Vagina (tissue), 2 donors: ENCODE measurements around the gene TEAD2. TPM values are rescaled to one million over a fixed set of nuclear protein-coding genes. Genes with fewer than 3 reads are reported as not detected.

Experiments used
- DNase-seq, 2 donors: peaks; one replicate each; pipeline ENCODE4 v3.0.0-alpha.2; 2017; ENCODE audit errors: extremely low spot score in 2 of 2
- H3K27ac ChIP-seq: fragments of 200-600 bp; sonication (generic); one replicate; pipeline ENCODE4 v1.5.1; 2019
- H3K27me3 ChIP-seq: fragments of 200-600 bp; sonication (generic); one replicate; pipeline ENCODE4 v1.5.1; 2019
- H3K36me3 ChIP-seq, 2 donors: fragments of 200-600 bp; sonication (generic); one replicate each; pipeline ENCODE4 v1.5.1; 2017 to 2019
- H3K4me1 ChIP-seq: fragments of 200-600 bp; sonication (generic); one replicate; pipeline ENCODE4 v1.5.1; 2019
- H3K4me3 ChIP-seq, 2 donors: fragments of 200-600 bp; sonication (generic); 1 replicate in 1 of 2; 2 replicates in 1 of 2; pipeline ENCODE4 v1.5.1; 2016 to 2019
- H3K9me3 ChIP-seq: fragments of 200-600 bp; sonication (generic); one replicate; pipeline ENCODE4 v1.5.1; 2019
- POLR2A ChIP-seq, 2 donors: fragments of 450-650 bp; IDR thresholded peaks; one replicate each; pipeline ENCODE4 v1.6.1; 2017; ENCODE audit warnings: antibody characterized with exemption in 2 of 2, mild to moderate bottlenecking in 2 of 2, moderate library complexity in 2 of 2
- POLR2AphosphoS5 ChIP-seq, 2 donors: sonication (generic); formaldehyde crosslinking; IDR thresholded peaks; one replicate each; pipeline ENCODE4 v1.9.0; 2017; ENCODE audit warnings: antibody characterized with exemption in 2 of 2, mild to moderate bottlenecking in 2 of 2, low read depth in 1 of 2; ENCODE audit not compliant: insufficient read depth in 1 of 2
- intact Hi-C: fragments of 100-400 bp; cut with DNase I; formaldehyde crosslinking; loops from one replicate; pipeline ENCODE4 v1.15.1; 2023
- total RNA-seq: library from RNA; depleted of rRNA; stranded (reverse); fragments of >200 nt; gene quantifications from one replicate; pipeline ENCODE4 v1.2.3, GENCODE V29; 2016
- TF ChIP-seq, protein P1 (sequence below), 3 experiments: fragments of 450-650 bp in 2 of 3; fragments of 200-600 bp in 1 of 3; sonication (generic) in 1 of 3; IDR thresholded peaks; one replicate each; pipeline ENCODE4 v1.5.1; 2017 to 2019; ENCODE audit warnings: antibody characterized with exemption in 3 of 3, mild to moderate bottlenecking in 2 of 3, moderate library complexity in 2 of 3

TEAD2 gene
- total RNA-seq, 1 donor from 2014 or later: 20.4 TPM

DNA sequence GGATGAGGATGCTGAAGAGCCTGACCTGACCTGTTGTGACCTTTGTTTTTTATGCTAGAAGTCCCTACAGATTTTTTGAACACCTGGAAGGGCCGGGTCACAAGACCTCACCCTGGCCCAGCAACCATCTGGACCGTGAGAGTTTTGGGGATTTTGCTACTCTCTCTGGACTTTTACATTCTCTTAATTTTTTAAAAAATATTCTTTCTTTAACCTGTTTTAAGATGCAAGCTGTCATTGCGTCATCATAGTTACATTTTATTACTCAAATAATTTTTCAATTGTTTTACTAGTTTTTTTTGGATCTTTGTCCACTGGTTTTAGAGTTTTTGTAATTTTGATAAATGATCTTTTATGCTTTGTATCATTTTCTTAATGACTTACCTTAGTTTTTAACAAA lies 9.0 kb upstream of the TEAD2 start:
- intact Hi-C loops: no loop called here
- TF ChIP-seq, protein P1, sequence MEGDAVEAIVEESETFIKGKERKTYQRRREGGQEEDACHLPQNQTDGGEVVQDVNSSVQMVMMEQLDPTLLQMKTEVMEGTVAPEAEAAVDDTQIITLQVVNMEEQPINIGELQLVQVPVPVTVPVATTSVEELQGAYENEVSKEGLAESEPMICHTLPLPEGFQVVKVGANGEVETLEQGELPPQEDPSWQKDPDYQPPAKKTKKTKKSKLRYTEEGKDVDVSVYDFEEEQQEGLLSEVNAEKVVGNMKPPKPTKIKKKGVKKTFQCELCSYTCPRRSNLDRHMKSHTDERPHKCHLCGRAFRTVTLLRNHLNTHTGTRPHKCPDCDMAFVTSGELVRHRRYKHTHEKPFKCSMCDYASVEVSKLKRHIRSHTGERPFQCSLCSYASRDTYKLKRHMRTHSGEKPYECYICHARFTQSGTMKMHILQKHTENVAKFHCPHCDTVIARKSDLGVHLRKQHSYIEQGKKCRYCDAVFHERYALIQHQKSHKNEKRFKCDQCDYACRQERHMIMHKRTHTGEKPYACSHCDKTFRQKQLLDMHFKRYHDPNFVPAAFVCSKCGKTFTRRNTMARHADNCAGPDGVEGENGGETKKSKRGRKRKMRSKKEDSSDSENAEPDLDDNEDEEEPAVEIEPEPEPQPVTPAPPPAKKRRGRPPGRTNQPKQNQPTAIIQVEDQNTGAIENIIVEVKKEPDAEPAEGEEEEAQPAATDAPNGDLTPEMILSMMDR (IDR thresholded peaks at IDR 0.05): no peak
- no peak for TF ChIP-seq POLR2AphosphoS5 (IDR thresholded peaks at IDR 0.05; ENCODE audit: insufficient read depth in 1 of 2, low read depth in 1 of 2)
- TF ChIP-seq POLR2A (IDR thresholded peaks at IDR 0.05): no peak
- no peaks in the 10 kb centered on the region for H3K27me3 ChIP-seq
- no peaks in the 10 kb centered on the region for H3K36me3 ChIP-seq
- no peak for DNase-seq
- no peaks in the 10 kb centered on the region for H3K9me3 ChIP-seq
- H3K27ac ChIP-seq: no peak overlapping the region
- H3K4me1 ChIP-seq: no peaks in the 10 kb centered on the region
- H3K4me3 ChIP-seq: no peak overlapping the region

DNA sequence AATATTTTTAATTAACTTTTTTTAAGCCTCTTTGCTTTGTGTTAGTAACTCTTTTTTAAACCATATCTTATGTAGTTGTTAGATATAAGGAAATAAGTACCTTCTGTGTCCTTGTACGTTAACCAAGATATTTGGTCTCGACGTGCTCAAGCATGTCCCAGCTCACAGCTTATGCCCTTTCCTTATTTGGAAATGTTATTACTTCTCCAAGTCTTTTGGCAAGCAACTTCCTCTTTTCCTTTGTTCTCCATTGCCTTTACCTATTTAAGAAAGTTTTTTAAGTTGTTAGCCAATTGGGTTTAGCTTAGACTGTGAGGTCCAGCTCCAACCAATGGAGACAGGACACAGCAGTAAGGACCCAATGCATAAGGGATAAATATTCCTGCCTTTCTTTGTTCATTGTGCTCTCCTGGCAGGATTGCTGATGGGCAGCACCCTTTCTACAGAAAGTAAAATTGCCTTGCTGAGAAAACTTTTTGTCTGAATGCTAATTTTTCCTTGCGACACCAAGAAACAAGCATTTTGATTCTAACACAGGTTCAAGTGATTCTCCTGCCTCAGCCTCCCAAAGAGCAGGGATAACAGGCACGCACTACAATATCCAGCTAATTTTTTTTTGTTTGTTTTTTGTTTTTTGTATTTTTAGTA lies 6.6 kb upstream of the TEAD2 start:
- Histone ChIP-seq H3K27ac (no peak overlapping the region), H3K27me3 (no peaks in the 10 kb centered on the region), H3K36me3 (no peaks in the 10 kb centered on the region), H3K9me3 (no peaks in the 10 kb centered on the region), H3K4me1 (no peaks in the 10 kb centered on the region), H3K4me3 (no peak overlapping the region)
- intact Hi-C loops: loop anchor here (10.0 kb wide), 1 partner anchor 76 kb away; the partner anchor contains the start of gene SLC17A7
- DNase-seq: no peak
- TF ChIP-seq POLR2A (IDR thresholded peaks at IDR 0.05) (no peak), POLR2AphosphoS5 (IDR thresholded peaks at IDR 0.05; ENCODE audit: insufficient read depth in 1 of 2, low read depth in 1 of 2) (no peak)
- TF ChIP-seq, protein P1 (IDR thresholded peaks at IDR 0.05): no peak

DNA sequence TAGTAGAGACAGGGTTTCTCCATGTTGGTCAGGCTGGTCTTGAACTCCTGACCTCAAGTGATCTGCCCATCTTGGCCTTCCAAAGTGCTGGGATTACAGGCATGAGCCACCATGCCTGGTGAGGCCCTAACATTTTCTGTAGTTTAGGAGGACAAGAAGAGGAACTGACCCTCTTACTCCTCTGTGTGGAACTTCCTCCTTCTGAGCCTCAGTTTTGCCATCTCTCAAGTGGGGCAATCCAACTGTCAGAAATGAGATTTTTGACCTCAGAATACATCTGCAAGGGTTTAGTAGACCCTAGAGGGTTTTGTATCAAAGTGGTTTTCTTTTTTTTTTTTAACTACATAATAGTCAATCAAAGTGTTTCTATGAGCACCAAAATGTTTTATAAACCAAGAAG lies 3.9 kb upstream of the TEAD2 start:
- TF ChIP-seq POLR2A (IDR thresholded peaks at IDR 0.05) (no peak), POLR2AphosphoS5 (IDR thresholded peaks at IDR 0.05; ENCODE audit: insufficient read depth in 1 of 2, low read depth in 1 of 2) (no peak)
- TF ChIP-seq, protein P1 (IDR thresholded peaks at IDR 0.05): no peak
- no peak overlapping the region for H3K27ac ChIP-seq
- no peaks in the 10 kb centered on the region for H3K27me3 ChIP-seq
- H3K4me3 ChIP-seq: no peak overlapping the region
- peaks cover 14% of the 10 kb centered on the region for H3K4me1 ChIP-seq
- no peak for DNase-seq
- no peaks in the 10 kb centered on the region for H3K9me3 ChIP-seq
- no peaks in the 10 kb centered on the region for H3K36me3 ChIP-seq
- intact Hi-C loops: loop anchor here (10.0 kb wide), 1 partner anchor 79 kb away; the partner anchor contains the start of gene SLC17A7

DNA sequence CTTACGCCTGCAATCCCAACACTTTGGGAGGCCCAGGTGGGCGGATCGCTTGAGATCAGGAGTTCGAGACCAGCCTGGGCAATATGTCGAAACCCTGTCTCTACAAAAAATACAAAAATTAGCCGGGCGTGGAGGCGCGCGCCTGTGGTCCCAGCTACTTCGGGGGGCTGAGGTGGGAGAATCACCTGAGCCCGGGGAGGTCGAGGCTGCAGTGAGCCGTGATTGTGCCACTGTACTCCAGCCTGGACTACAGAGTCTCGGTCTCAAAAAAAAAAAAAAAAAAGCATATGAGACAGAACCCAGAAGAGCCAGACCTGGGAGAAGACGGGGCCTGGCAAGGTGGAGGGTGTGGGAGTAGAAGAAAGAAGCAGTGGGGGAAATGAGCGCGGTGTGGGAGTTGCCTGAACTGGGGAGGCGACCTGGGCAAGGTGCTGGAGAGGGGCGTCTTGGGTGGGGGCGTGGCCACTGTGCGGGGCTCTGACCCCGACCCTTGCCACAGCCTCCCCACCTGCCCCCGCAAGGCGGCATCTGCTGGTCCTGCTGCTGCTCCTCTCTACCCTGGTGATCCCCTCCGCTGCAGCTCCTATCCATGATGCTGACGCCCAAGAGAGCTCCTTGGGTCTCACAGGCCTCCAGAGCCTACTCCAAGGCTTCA lies 2.0 kb upstream of the TEAD2 start:
- intact Hi-C loops: loop anchor here (10.0 kb wide), 1 partner anchor 81 kb away; the partner anchor contains the start of gene SLC17A7
- Histone ChIP-seq H3K4me1 (peaks cover 28% of the 10 kb centered on the region), H3K36me3 (peaks cover 0 to 5% of the 10 kb centered on the region in 2 donors), H3K4me3 (peak overlapping the region; percentile 41 to 70), H3K27ac (peak overlapping the region; percentile 95), H3K9me3 (no peaks in the 10 kb centered on the region), H3K27me3 (no peaks in the 10 kb centered on the region)
- TF ChIP-seq POLR2A (IDR thresholded peaks at IDR 0.05): no peak
- TF ChIP-seq, protein P1 (IDR thresholded peaks at IDR 0.05): no peak
- TF ChIP-seq POLR2AphosphoS5 (IDR thresholded peaks at IDR 0.05; ENCODE audit: insufficient read depth in 1 of 2, low read depth in 1 of 2): no peak
- DNase-seq: no peak
